ENCODE data around the gene RFPL2.

GRCh38 chr22:32164075-32164860, 40.6 kb downstream of the RFPL2 start:
- TF ChIP-seq CTCF (IDR thresholded peaks at IDR 0.05; ENCODE audit: insufficient read depth, low read length, poor library complexity, severe bottlenecking) (no peak), EZH2phosphoT487 (conservative IDR thresholded peaks at IDR 0.05; ENCODE audit: low read length) (no peak)
